GM15510 (cell line): ENCODE data around the gene ALDH1L1.

Source experiments
- POLR2A ChIP-seq: IDR thresholded peaks from 3 replicates; pipeline ENCODE4 v1.6.1; 2011; ENCODE audit warnings: borderline replicate concordance; ENCODE audit not compliant: insufficient read length; ENCODE audit errors: extremely low read depth

The ALDH1L1 gene

GRCh38 chr3:126083138-126083445, 97.3 kb downstream of the ALDH1L1 start:
- no peak for TF ChIP-seq POLR2A

- TF ChIP-seq POLR2A: no peak
Observed at GRCh38 chr3:126082362-126083137, 97.8 kb downstream of the ALDH1L1 start.

GRCh38 chr3:126081618-126082361, 98.6 kb downstream of the ALDH1L1 start:
- no peak for TF ChIP-seq POLR2A

- no peak for TF ChIP-seq POLR2A
Observed at GRCh38 chr3:126080970-126081369, 99.4 kb downstream of the ALDH1L1 start.

- TF ChIP-seq POLR2A: no peak
Observed at GRCh38 chr3:126078866-126079265, 101.5 kb downstream of the ALDH1L1 start.

- TF ChIP-seq POLR2A: no peak
Observed at GRCh38 chr3:126077754-126078153, 102.6 kb downstream of the ALDH1L1 start.

- TF ChIP-seq POLR2A: no peak
Observed at GRCh38 chr3:126076140-126076539, 104.2 kb downstream of the ALDH1L1 start.

GRCh38 chr3:126070146-126070545, 110.2 kb downstream of the ALDH1L1 start:
- TF ChIP-seq POLR2A: no peak

GRCh38 chr3:126067959-126068358, 112.4 kb downstream of the ALDH1L1 start:
- TF ChIP-seq POLR2A: no peak

- no peak for TF ChIP-seq POLR2A
Observed at GRCh38 chr3:126065876-126066275, 114.5 kb downstream of the ALDH1L1 start.

GRCh38 chr3:126064627-126065258, 115.6 kb downstream of the ALDH1L1 start:
- TF ChIP-seq POLR2A: no peak

GRCh38 chr3:126063358-126063965, 116.9 kb downstream of the ALDH1L1 start:
- no peak for TF ChIP-seq POLR2A

- TF ChIP-seq POLR2A: no peak
Observed at GRCh38 chr3:126061301-126062032, 118.9 kb downstream of the ALDH1L1 start.

GRCh38 chr3:126060613-126061145, 119.7 kb downstream of the ALDH1L1 start:
- TF ChIP-seq POLR2A: no peak
